OCI-LY3 (cell line): ENCODE measurements around the gene PMIS2.

ENCODE experiments used
- EZH2phosphoT487 ChIP-seq: fragments of 200-600 bp; shearing (Covaris generic); IDR thresholded peaks from 2 replicates; pipeline ENCODE4 v1.6.1; 2018; ENCODE audit warnings: antibody characterized with exemption, mixed run types, low read depth
- TF ChIP-seq, protein P1 (sequence below): fragments of 200-600, 300-600 bp; sonication (generic); IDR thresholded peaks from 2 replicates; pipeline ENCODE4 v1.5.1; 2014; ENCODE audit warnings: antibody characterized with exemption, low read length, low read depth

DNA sequence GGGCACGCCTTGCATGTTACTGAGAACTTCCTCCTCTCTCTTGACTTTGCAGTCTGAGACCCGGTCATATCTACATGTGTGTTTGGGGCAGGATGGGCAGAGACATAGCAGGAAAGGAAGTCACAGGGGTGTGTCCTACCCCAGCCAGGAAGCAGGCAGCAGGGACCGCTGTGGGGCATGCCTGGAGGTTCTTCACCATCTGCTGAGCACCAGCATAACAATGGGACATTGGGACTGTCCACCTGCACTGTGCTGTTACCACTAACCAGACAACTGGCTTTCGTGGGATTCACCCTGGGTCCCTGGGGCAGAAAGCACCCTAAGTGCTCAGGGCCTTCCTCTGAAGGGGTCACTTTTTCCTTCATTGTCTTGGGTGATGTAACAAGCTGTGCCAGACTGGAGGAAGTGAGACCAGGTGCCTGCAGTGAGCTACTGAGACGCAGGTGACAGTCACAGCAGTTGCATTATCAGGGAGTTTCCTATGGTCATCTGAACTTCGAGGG lies 23.9 kb downstream of the PMIS2 start:
- TF ChIP-seq, protein P1, sequence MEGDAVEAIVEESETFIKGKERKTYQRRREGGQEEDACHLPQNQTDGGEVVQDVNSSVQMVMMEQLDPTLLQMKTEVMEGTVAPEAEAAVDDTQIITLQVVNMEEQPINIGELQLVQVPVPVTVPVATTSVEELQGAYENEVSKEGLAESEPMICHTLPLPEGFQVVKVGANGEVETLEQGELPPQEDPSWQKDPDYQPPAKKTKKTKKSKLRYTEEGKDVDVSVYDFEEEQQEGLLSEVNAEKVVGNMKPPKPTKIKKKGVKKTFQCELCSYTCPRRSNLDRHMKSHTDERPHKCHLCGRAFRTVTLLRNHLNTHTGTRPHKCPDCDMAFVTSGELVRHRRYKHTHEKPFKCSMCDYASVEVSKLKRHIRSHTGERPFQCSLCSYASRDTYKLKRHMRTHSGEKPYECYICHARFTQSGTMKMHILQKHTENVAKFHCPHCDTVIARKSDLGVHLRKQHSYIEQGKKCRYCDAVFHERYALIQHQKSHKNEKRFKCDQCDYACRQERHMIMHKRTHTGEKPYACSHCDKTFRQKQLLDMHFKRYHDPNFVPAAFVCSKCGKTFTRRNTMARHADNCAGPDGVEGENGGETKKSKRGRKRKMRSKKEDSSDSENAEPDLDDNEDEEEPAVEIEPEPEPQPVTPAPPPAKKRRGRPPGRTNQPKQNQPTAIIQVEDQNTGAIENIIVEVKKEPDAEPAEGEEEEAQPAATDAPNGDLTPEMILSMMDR: no peak
- TF ChIP-seq EZH2phosphoT487: no peak
